ENCODE data around the gene GALNT12. TPM values are rescaled to one million over a fixed set of nuclear protein-coding genes. Genes with fewer than 3 reads are reported as not detected.

GALNT12 gene
- total and polyA plus RNA-seq, 8 donors = 9.0 to 212 (median 41.8) TPM

- intact Hi-C loops (cut with DNase I; ENCODE audit: low total_unique reads) = no loop called here
- Histone ChIP-seq H3K36me3 (peaks cover 13 to 28% (median 22%) of the 10 kb centered on the region in 4 donors), H3K4me3 (no peak overlapping the region), H3K4me1 (peaks cover 25 to 60% (median 43%) of the 10 kb centered on the region in 4 donors), H3K27ac (peak overlapping the region in 4 of 5 donors; percentile 18 to 64 (median 42)), H3K27me3 (no peaks in the 10 kb centered on the region), H3K9me3 (no peaks in the 10 kb centered on the region)
- 35 to 47% (median 43%) methylated on average over 10 of the region's 10 CpGs for whole genome bisulfite sequencing, 5 donors
- TF ChIP-seq EP300 (IDR thresholded peaks at IDR 0.05) = no peak
- no peak for TF ChIP-seq POLR2A (IDR thresholded peaks at IDR 0.05)
- TF ChIP-seq, protein P1, sequence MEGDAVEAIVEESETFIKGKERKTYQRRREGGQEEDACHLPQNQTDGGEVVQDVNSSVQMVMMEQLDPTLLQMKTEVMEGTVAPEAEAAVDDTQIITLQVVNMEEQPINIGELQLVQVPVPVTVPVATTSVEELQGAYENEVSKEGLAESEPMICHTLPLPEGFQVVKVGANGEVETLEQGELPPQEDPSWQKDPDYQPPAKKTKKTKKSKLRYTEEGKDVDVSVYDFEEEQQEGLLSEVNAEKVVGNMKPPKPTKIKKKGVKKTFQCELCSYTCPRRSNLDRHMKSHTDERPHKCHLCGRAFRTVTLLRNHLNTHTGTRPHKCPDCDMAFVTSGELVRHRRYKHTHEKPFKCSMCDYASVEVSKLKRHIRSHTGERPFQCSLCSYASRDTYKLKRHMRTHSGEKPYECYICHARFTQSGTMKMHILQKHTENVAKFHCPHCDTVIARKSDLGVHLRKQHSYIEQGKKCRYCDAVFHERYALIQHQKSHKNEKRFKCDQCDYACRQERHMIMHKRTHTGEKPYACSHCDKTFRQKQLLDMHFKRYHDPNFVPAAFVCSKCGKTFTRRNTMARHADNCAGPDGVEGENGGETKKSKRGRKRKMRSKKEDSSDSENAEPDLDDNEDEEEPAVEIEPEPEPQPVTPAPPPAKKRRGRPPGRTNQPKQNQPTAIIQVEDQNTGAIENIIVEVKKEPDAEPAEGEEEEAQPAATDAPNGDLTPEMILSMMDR (IDR thresholded peaks at IDR 0.05) = peak in 6 of 7 experiments; percentile 97 to 100 (median 99)
- TF ChIP-seq POLR2AphosphoS5 (IDR thresholded peaks at IDR 0.05) = peak; percentile 69 to 96 (median 79)
- peak; percentile 85 to 94 for DNase-seq
These were observed 16.4 kb upstream of the GALNT12 start for GRCh38 chr9:98790842-98791607.

DNA sequence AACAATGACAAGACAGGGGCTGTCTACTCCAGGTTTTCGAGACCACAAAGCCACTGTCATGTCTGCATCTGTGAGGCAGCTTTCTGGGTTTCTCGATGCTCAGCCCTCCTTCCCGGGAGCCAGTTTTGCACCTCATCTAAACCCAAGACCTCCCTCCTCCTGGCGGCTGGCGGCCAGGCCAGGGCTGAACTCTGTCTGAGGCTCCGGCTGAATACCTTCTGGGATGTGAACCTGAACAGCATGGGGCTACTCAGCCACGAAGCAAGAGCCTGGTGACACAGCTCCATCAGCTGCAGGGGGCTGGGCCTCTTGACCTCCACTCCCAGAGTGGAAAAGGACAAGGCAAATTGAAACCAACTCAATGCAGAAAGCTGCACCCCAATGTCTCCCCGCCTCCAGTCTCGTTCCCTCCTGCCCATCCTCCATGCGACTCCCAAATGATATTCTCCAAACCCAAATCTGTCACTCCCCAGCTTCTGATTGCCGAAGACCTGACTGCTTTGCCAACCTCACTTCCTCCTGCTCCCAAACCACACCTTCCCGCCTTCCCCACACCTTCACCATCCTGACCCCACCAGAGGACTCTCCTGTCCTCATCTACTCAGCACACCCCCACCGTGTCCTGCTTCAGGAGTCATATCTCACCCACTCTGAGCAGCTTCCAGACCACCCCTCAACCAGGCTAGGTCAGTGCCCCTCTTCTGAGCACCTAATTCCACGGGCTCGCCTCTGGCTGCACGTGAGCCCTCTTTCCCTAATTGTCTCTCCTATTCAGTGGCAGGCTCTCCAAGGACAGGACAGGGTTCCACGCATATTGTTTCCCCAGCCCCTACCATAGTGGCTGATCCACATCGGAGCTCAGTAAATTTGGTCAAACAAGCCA, 15.6 kb upstream of the GALNT12 start:
- intact Hi-C loops (cut with DNase I; ENCODE audit: low total_unique reads) = no loop called here
- H3K9me3 ChIP-seq = no peaks in the 10 kb centered on the region
- H3K36me3 ChIP-seq = peaks cover 13 to 28% (median 22%) of the 10 kb centered on the region in 4 donors
- H3K4me1 ChIP-seq = peaks cover 27 to 63% (median 46%) of the 10 kb centered on the region in 4 donors
- peak overlapping the region in 3 of 5 donors; percentile 35 to 64 (median 50) for H3K27ac ChIP-seq
- no peak overlapping the region for H3K4me3 ChIP-seq
- H3K27me3 ChIP-seq = no peaks in the 10 kb centered on the region
- DNase-seq = peak in 1 of 2 donors; percentile 26
- TF ChIP-seq POLR2AphosphoS5 (IDR thresholded peaks at IDR 0.05) (no peak), EP300 (IDR thresholded peaks at IDR 0.05) (no peak), POLR2A (IDR thresholded peaks at IDR 0.05) (no peak)
- TF ChIP-seq, protein P1 (IDR thresholded peaks at IDR 0.05) = no peak
- 67 to 76% (median 75%) methylated on average over 18 of the region's 18 CpGs for WGBS, 5 donors

GRCh38 chr9:98793031-98793430, 14.4 kb upstream of the GALNT12 start:
- Histone ChIP-seq H3K9me3 (no peaks in the 10 kb centered on the region), H3K36me3 (peaks cover 13 to 23% (median 22%) of the 10 kb centered on the region in 4 donors), H3K4me3 (no peak overlapping the region), H3K27ac (peak overlapping the region in 3 of 5 donors; percentile 19 to 29 (median 22)), H3K27me3 (no peaks in the 10 kb centered on the region), H3K4me1 (peaks cover 31 to 68% (median 49%) of the 10 kb centered on the region in 4 donors)
- 41 to 79% (median 46%) methylated on average over 1 to 2 of the region's 2 CpGs for WGBS, 5 donors
- no peak for DNase-seq
- intact Hi-C loops (cut with DNase I; ENCODE audit: low total_unique reads) = no loop called here
- no peak for TF ChIP-seq EP300 (IDR thresholded peaks at IDR 0.05)
- TF ChIP-seq POLR2A (IDR thresholded peaks at IDR 0.05) = no peak
- no peak for TF ChIP-seq POLR2AphosphoS5 (IDR thresholded peaks at IDR 0.05)
- TF ChIP-seq, protein P1 (IDR thresholded peaks at IDR 0.05) = no peak

DNA sequence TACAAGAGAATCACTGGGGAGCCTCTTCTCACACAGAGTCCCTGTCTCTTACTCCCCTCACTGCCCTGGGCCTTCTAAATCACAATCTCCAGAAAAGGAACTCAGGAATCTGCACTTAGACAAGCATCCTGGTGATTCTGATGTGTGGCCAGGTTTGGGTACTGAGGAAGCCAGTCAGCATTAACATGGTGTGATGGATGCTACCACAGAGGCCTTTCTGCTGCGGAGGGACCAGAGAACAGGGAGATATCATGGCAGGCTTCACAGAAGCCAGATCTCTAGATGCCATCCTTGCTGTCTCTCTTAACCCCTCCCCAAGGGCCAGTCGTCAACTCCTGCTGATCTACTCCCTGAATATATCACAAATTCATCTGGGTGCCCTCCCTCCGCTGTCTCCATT, 12.7 kb upstream of the GALNT12 start:
- H3K36me3 ChIP-seq = peaks cover 5 to 6% (median 6%) of the 10 kb centered on the region in 4 donors
- TF ChIP-seq EP300 (IDR thresholded peaks at IDR 0.05) = no peak
- TF ChIP-seq POLR2A (IDR thresholded peaks at IDR 0.05) = no peak
- TF ChIP-seq, protein P1 (IDR thresholded peaks at IDR 0.05) = no peak
- TF ChIP-seq POLR2AphosphoS5 (IDR thresholded peaks at IDR 0.05) = no peak
- intact Hi-C loops (cut with DNase I; ENCODE audit: low total_unique reads) = no loop called here
- peak overlapping the region in 2 of 4 donors; percentile 77 to 79 for H3K4me3 ChIP-seq
- H3K9me3 ChIP-seq = peaks cover 0 to 6% (median 2%) of the 10 kb centered on the region in 4 donors
- no peaks in the 10 kb centered on the region for H3K27me3 ChIP-seq
- H3K27ac ChIP-seq = peak overlapping the region in 2 of 5 donors; percentile 84 to 89
- WGBS, 5 donors = 80 to 86% (median 85%) methylated on average over 2 to 3 of the region's 3 CpGs
- no peak for DNase-seq
- peaks cover 31 to 68% (median 49%) of the 10 kb centered on the region in 4 donors for H3K4me1 ChIP-seq
